Nephron progenitor cell (in vitro differentiated cells): ENCODE results near the gene NRG2.

ENCODE experiments used
- DNase-seq: peaks from one replicate; pipeline ENCODE4 v3.0.0; 2021
- H3K27ac Mint-ChIP-seq: 2 replicates; pipeline ENCODE4 v1.8.0; 2021; ENCODE audit warnings: mild to moderate bottlenecking, moderate library complexity, mixed read lengths
- H3K27me3 Mint-ChIP-seq: 2 replicates; pipeline ENCODE4 v1.8.0; 2021; ENCODE audit warnings: mild to moderate bottlenecking, low read depth, mixed read lengths; ENCODE audit not compliant: poor library complexity
- H3K36me3 Mint-ChIP-seq: 2 replicates; pipeline ENCODE4 v1.8.0; 2021; ENCODE audit warnings: low read depth, mixed read lengths
- H3K4me1 Mint-ChIP-seq: 2 replicates; pipeline ENCODE4 v1.8.0; 2021; ENCODE audit warnings: mixed read lengths
- H3K4me3 Mint-ChIP-seq: 2 replicates; pipeline ENCODE4 v1.8.0; 2021; ENCODE audit warnings: mild to moderate bottlenecking, moderate library complexity, mixed read lengths
- H3K9me3 Mint-ChIP-seq: 2 replicates; pipeline ENCODE4 v1.8.0; 2021; ENCODE audit warnings: mild to moderate bottlenecking, moderate library complexity, mixed read lengths
- TF ChIP-seq, protein P1 (sequence below): fragments of 200-600 bp; sonication (generic); IDR thresholded peaks from 2 replicates; pipeline ENCODE4 v1.5.0; 2021; ENCODE audit warnings: antibody characterized with exemption

NRG2 gene

DNA sequence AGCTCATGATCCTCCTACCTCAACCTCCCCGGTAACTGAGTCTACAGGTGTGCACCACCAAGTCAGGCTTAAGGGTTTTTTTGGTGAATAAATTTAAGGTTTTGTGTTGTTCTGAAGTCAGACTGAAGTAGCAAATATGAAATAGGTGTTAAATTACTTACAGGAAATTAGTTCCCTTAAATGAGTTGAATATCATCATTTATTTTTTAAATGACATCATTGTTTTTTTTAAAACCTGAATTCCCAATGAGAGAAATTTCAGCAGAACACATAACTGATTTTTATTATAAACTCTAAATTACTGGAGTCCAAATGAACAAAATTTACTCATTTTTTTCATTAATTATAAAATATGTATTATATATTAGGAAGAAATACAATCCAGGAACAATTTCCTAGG is 33.0 kb upstream of the NRG2 start:
- H3K27me3 Mint-ChIP-seq: peaks cover 77% of the 10 kb centered on the region
- TF ChIP-seq, protein P1, sequence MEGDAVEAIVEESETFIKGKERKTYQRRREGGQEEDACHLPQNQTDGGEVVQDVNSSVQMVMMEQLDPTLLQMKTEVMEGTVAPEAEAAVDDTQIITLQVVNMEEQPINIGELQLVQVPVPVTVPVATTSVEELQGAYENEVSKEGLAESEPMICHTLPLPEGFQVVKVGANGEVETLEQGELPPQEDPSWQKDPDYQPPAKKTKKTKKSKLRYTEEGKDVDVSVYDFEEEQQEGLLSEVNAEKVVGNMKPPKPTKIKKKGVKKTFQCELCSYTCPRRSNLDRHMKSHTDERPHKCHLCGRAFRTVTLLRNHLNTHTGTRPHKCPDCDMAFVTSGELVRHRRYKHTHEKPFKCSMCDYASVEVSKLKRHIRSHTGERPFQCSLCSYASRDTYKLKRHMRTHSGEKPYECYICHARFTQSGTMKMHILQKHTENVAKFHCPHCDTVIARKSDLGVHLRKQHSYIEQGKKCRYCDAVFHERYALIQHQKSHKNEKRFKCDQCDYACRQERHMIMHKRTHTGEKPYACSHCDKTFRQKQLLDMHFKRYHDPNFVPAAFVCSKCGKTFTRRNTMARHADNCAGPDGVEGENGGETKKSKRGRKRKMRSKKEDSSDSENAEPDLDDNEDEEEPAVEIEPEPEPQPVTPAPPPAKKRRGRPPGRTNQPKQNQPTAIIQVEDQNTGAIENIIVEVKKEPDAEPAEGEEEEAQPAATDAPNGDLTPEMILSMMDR: no peak
- no peaks in the 10 kb centered on the region for H3K4me1 Mint-ChIP-seq
- no peak overlapping the region for H3K4me3 Mint-ChIP-seq
- H3K27ac Mint-ChIP-seq: no peak overlapping the region
- H3K9me3 Mint-ChIP-seq: no peaks in the 10 kb centered on the region
- no peak for DNase-seq
- H3K36me3 Mint-ChIP-seq: no peaks in the 10 kb centered on the region

DNA sequence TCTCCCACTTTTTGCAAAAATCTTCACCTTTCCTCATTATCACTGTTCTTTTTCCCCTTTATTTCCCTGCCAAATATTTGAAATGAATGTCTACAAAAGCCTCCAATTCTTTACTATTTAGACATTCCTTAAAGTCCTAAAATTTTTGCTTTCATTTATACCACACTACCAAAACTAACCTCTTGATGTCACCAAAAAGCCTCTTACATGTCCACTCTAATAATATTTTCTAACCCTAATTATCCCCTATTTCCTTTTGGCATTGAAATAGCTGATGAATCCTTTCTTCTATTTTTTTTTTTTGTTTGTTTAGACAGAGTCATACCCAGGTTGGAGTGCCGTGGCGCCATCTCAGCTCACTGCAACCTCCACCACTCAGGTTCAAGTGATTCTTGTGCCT is 32.3 kb upstream of the NRG2 start:
- Mint-ChIP-seq H3K4me1 (no peaks in the 10 kb centered on the region), H3K27me3 (peaks cover 78% of the 10 kb centered on the region), H3K27ac (no peak overlapping the region), H3K9me3 (no peaks in the 10 kb centered on the region), H3K4me3 (no peak overlapping the region), H3K36me3 (no peaks in the 10 kb centered on the region)
- TF ChIP-seq, protein P1: no peak
- DNase-seq: no peak

DNA sequence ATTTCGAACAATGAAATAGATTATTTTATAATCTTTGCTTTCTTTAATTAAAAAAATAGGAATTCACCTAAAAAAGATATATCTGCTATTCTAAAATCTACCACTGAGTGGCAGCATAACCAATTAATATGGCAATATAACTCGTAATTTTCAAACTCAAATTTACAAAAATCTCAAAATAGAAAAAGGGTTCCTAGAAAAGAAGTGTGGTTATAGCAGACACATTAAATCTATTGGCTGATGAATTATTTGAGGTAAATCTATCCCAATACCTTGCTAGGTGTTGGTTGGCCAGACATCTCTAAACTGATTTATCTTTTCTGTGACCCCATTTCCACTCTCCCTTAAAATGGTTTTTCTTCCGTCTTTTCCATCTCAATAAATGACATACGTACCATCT is 30.2 kb upstream of the NRG2 start:
- peaks cover 88% of the 10 kb centered on the region for H3K27me3 Mint-ChIP-seq
- no peaks in the 10 kb centered on the region for H3K36me3 Mint-ChIP-seq
- TF ChIP-seq, protein P1: peak; percentile 82
- no peaks in the 10 kb centered on the region for H3K9me3 Mint-ChIP-seq
- H3K27ac Mint-ChIP-seq: no peak overlapping the region
- no peak for DNase-seq
- no peaks in the 10 kb centered on the region for H3K4me1 Mint-ChIP-seq
- no peak overlapping the region for H3K4me3 Mint-ChIP-seq

DNA sequence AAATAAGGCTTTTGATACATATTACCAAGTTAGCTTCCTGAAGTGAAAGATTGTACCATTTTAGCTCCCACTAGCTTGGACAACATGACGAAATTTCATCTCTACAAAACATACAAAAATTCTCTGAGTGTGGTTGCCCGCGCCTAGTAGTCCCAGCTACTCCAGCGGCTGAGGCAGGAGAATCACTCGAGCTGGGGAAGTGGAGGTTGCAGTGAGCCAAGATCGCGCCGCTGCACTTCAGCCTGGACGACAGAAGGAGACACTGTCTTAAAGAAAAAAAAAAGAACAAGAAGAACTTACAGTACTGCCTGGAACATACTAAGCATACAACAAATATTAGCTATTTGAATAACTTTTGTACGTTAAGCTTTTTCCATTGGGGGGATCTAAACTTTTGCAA is 29.7 kb upstream of the NRG2 start:
- Mint-ChIP-seq H3K9me3 (no peaks in the 10 kb centered on the region), H3K27ac (no peak overlapping the region), H3K36me3 (no peaks in the 10 kb centered on the region), H3K4me1 (no peaks in the 10 kb centered on the region), H3K27me3 (peaks cover 88% of the 10 kb centered on the region), H3K4me3 (no peak overlapping the region)
- no peak for DNase-seq
- TF ChIP-seq, protein P1: no peak

DNA sequence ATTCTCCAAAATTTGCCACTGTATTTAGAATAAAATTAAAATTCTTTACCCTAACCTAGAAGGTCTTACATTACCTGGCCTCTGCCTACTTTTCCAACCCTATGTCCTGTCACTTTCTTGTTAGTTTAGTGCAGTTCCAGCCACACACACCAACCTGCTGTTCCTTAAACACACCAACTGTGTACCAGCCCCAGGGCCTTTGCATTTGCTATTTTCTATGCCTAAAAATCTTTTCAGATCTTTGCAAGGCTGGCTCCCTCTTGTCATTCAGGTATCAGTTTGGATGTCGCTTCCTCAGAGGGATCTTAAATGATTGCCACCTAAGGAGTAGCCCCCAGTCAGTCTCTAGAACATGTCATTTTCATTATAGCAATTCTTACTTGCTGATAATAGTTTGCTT is 17.7 kb upstream of the NRG2 start:
- no peaks in the 10 kb centered on the region for H3K9me3 Mint-ChIP-seq
- peaks cover 30% of the 10 kb centered on the region for H3K27me3 Mint-ChIP-seq
- DNase-seq: no peak
- TF ChIP-seq, protein P1: no peak
- H3K4me3 Mint-ChIP-seq: no peak overlapping the region
- H3K27ac Mint-ChIP-seq: no peak overlapping the region
- H3K4me1 Mint-ChIP-seq: no peaks in the 10 kb centered on the region
- H3K36me3 Mint-ChIP-seq: no peaks in the 10 kb centered on the region

DNA sequence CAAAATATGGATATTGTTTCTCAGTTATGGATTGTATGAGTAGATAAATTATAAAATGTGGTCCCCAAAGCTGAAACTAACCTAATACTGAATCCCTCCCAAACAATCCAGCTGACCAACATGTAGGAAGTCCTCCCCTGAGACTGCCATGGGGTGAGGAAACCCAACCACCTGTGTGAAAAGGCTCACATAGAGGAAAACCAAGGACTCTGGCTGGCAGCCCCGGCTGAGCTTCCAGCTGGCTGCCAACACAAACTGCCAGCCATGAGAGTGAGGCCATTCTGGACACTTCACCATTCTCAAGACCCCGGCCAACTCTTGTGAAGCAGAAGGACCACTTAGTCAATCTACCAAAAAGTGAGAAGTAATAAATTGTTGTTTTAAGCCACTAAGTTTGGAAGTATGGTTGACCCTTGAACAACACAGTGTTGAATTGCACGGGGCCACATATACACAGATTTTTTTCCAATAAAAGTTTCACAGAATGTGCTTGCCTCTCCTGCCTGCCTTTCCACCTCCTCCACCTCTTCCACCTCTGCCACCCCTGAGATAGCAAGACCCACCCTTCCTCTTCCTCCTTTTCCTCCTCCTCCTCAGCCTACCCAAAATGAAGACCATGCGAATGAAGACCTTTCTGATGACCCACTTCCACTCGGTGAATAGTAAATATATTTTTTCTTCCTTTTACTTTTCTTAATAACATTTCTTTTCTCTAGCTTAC is 15.3 kb upstream of the NRG2 start:
- Mint-ChIP-seq H3K36me3 (no peaks in the 10 kb centered on the region), H3K4me1 (no peaks in the 10 kb centered on the region)

More for the DNA sequence above, 15.3 kb upstream of the NRG2 start:
- Mint-ChIP-seq H3K27ac (no peak overlapping the region), H3K9me3 (no peaks in the 10 kb centered on the region), H3K27me3 (peaks cover 13% of the 10 kb centered on the region), H3K4me3 (no peak overlapping the region)
- no peak for DNase-seq
- TF ChIP-seq, protein P1: no peak
